Islet of Langerhans (tissue), 1 donor: ENCODE results near the gene CFAP100.

Experiments
- FAIRE-seq: peaks from one replicate; lab custom pipeline; 2011; peaks lifted over from hg19 to GRCh38; lab: Jason Lieb, UNC

The CFAP100 gene

GRCh38 chr3:126394179-126394976 lies at the start of gene CFAP100:
CFAP100 (plus strand) TSS chr3:126394909; CDS start chr3:126396001, 1,092 bp downstream.
- no peak for FAIRE-seq

- FAIRE-seq: no peak
These were observed 49.5 kb upstream of the CFAP100 start for GRCh38 chr3:126345231-126345630.

- FAIRE-seq: no peak
These were observed 48.9 kb upstream of the CFAP100 start for GRCh38 chr3:126345641-126346460.

- no peak for FAIRE-seq
These were observed 48.2 kb upstream of the CFAP100 start for GRCh38 chr3:126346466-126346865.

- FAIRE-seq: no peak
These were observed 47.1 kb upstream of the CFAP100 start for GRCh38 chr3:126347543-126348161.

GRCh38 chr3:126348308-126348920 lies 46.3 kb upstream of the CFAP100 start:
- no peak for FAIRE-seq

GRCh38 chr3:126349071-126349470 lies 45.6 kb upstream of the CFAP100 start:
- no peak for FAIRE-seq

- FAIRE-seq: no peak
These were observed 44.9 kb upstream of the CFAP100 start for GRCh38 chr3:126349611-126350501.

GRCh38 chr3:126350502-126351085 lies 44.1 kb upstream of the CFAP100 start:
- no peak for FAIRE-seq

- FAIRE-seq: no peak
These were observed 43.5 kb upstream of the CFAP100 start for GRCh38 chr3:126351086-126351770.

- no peak for FAIRE-seq
These were observed 42.8 kb upstream of the CFAP100 start for GRCh38 chr3:126351771-126352475.

GRCh38 chr3:126352476-126353454 lies 41.9 kb upstream of the CFAP100 start:
- FAIRE-seq: no peak

- no peak for FAIRE-seq
These were observed 40.9 kb upstream of the CFAP100 start for GRCh38 chr3:126353694-126354321.

- FAIRE-seq: no peak
These were observed 39.9 kb upstream of the CFAP100 start for GRCh38 chr3:126354776-126355175.

- FAIRE-seq: no peak
These were observed 39.5 kb upstream of the CFAP100 start for GRCh38 chr3:126355251-126355650.

GRCh38 chr3:126355777-126356372 lies 38.8 kb upstream of the CFAP100 start:
- FAIRE-seq: no peak
